ENCODE results near the gene DHX8.

The DHX8 gene

DNA sequence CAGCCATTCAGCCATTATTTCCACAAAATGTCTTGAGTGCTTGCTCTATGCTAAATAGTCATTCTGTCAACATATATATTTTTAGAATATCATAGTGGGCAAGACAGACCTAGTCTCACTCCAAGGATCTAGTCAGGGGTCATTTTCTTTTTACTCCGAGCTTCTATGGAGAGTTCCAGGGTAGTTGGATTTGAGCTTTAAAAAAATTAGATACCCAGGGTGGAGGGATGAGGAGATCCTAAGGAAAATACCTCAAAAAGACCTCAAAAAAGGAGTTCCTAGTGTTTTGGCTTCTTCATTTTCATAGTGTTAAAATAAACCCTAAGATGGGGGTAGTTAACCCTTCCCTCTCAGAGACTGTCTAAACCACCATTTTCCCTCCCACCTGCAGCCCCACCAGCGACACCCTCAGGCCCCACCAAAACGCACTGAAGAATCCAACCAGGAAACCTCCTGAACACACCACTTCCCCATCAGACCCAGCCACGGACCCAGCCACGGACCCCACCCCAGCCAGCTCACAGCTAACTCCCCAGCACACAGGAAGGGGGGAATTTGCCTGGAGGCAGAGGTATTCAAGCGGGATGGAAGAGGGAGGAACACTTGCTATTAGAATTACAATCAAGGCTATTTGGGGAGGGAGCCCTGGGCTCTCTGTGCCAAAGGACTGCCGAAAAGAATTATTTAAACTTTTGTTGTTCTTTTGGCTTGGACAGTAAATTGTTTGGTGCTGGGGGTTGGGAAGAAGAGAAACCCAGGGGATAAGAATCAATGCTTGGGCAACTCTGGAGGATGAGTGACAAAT lies 60.2 kb downstream of the DHX8 start:
- no peak for DNase-seq (ENCODE audit: low read depth, low spot score)
- H3K27ac ChIP-seq, result peak overlapping the region; percentile 87

DNA sequence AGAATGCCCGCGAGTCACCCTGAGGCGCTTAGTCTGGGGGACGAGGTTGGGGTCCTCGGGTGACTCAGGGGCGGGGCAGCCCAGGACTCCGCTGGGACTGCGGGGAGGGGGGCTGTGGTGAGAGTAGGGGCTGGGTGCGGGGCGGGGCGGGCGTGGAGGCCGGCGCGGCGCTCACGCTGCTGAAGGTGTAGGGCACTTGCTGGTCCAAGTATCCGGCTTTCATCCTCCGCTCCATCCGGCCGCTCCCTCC lies 61.5 kb downstream of the DHX8 start:
- peak overlapping the region; percentile 87 for H3K27ac ChIP-seq
- DNase-seq (ENCODE audit: low read depth, low spot score), result no peak

DNA sequence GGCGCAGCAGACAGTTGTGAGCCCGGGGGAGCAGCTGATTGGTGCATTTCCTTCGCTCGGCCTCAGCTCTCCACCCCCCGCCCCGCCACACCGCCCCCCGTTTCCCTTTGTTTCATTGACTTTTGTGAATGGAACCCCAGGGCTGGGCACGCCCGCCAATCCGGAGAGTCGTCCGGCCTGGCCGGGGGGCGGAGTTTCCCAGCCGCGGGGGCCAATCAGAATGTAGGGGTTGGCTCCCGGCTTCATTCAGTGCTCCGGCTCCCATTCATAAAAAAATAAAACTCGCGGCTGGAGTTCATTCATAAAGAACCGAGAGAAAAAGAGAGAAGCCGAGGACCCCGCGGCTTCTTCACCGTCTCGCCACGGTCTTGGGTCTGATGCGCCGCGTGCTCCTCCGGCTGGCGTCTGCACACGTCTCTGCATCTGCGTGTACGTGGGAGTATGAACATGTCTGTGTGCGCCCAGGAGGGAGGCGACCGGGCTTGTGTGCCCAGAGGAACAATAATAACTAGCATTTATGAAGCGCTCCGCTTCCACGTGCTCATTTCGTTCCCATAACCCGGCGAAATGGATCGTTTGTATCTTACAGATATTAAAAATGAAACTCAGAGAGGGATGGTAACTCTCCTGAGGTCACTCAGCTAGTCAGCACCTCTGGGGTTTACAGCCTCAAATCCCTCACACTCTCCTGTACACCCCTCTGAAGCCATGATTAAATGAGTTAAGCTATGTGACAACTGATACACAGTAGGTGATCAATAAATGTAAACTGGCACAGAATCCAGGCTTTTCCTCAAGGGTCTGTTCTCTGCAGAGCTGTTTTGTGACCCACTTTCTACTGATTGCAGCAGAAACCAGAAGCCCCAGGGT lies 62.8 kb downstream of the DHX8 start, which contains the start of gene ETV4:
Gene ETV4, minus strand, starts transcription at position 22 of the 870 bp plus-strand sequence. CDS start 723 bp downstream, outside the sequence.
- peak within 1 kb of the TSS; percentile 87 for H3K27ac ChIP-seq
- DNase-seq (ENCODE audit: low read depth, low spot score), result no peak

DNA sequence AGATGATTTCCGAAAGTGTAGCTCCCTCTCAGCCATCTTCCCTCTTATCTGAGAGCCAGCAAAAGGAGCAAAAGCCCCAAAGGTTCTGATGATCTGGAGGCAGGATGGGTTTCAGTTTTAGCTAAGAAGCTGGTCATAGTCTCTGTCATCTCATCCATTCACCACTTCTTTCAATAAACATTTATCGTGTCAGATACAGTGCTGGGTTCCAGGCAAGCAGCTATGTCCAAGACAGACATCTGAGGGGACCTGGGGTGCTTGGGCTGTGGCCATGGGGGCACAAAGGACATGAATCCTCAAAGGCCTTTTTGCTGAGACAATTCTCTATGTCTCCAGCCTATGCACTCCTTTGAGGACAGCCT lies 63.4 kb downstream of the DHX8 start:
- H3K27ac ChIP-seq, result peak overlapping the region; percentile 87
- no peak for DNase-seq (ENCODE audit: low read depth, low spot score)

DNA sequence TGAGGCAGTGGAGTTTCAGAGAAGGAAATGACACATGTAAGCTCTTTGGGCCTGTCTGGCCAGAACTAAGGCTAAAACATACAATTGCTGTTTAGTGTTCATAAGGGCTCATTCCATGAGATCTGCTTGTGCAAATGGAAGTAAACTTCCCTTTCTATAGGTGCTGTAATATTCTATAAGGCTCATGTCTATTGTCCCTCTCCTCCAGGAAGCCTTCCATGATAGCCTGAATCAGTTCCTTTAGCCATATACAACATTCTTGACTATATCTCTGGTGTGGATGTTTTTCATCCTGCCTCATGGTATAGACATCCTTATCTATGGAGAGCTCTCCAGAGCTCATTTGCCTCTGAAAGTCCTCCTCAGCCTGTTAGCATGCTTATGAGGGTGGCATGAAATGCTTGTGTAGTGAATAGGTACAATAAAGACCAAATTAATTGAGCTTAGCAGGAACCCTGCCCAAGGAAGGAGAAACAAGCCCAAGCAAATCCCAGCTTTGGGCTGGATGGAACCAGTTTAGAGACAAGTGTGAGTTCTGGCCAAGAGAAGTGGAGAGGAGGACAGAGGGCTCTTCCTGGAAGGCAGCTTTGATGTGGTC lies 64.0 kb downstream of the DHX8 start:
- H3K27ac ChIP-seq, result peak overlapping the region; percentile 87
- DNase-seq (ENCODE audit: low read depth, low spot score), result no peak

DNA sequence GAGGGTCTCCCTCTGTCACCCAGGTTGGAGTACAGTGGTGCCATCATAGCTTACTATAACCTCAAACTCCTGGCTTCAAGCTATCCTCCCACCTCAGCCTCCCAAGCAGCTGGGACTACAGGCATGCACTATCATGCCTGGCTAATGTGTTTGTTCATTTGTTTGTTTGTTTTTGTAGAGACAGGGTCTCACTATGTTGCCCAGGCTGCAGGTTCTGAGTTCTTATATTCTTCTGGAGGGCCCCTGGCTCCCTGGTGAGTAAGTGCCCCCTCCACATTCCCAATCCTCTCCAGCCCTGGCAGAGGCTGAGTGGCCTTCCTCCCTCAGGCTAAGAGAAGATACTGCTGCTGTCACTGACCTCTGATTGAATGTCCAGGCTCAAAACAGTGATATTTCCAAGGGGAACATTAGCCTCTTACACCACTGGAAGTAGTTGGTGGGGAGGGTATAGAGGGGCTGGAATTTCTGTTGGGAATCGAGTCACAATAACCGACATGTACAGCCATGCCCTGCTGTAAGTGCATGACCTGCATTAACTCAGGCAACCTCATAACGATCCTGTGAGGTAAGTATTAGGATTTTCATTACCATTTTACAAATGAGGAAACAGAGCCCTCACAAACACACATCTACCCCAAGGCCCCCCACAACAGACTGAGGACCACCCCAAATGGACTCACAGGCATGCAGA lies 65.1 kb downstream of the DHX8 start:
- DNase-seq (ENCODE audit: low read depth, low spot score), result no peak
- peak overlapping the region; percentile 87 for H3K27ac ChIP-seq

DNA sequence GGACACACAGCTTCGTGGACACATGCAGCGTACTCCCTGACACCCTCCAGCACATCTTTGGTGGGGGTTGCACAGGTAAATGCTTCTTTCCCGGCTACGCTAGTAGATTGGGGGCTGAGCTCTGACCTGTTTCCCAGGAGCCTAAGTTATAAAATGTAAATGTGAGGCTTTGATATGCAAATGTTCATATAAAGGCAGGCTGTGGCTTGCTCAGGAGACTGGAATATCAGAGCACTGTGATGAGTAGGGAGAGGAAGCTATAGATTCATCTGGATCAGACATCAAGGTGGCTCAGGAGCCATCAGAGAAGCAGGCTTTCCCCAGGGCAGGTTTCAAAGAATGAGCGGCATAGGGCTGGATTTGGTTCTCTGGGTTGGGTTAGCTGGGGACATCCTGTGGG lies 65.7 kb downstream of the DHX8 start:
- peak overlapping the region; percentile 87 for H3K27ac ChIP-seq
- no peak for DNase-seq (ENCODE audit: low read depth, low spot score)

DNA sequence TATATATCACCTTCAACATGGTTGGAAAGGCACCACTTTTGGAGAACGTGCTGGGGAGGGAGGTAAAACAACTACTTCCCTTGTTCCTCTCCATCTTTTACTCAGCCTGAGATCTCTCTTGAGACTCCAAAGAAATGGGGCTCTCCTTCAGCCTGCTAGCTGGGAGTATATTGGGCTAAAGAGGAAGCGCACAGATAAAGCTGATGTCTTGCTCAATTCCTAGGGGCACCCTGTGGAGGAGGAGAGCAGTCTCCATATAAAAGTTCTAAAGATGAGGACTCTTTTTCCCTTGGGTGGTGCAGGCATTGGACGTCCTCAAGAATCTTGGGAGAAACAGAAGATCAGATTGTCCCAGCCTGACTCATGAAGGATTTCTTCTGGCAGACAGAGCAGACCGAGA lies 67.0 kb downstream of the DHX8 start:
- DNase-seq (ENCODE audit: low read depth, low spot score), result no peak
- H3K27ac ChIP-seq, result no peak overlapping the region

DNA sequence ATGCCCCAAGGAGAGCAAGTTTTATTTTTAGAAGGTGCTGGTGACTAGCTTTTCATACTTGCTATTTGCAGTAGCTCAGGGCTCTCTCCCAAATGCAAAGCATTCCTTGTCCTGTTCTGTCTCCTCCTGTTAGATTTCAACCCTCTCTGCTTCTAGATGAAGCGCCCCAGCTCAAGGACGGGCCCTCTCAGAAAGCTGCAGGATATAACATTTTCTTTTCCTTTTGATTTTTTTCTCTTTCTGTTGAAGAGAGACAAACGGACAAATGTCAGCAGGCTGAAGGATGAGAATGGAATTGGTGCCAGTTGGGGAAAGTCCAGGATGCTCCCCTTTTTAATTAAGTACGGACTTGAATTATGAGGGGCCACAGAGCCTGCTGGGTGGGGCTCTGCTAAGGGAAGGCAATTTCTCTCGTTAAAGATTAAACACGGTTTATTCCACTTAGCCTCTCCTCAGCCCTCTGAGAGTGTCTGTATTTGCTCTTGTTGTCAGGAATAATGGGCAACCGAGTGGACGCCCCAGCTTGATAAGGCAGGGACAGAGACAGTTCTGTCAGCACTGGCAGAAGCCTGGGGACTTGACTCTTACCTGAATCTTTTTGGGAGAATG lies 68.6 kb downstream of the DHX8 start:
- no peak for DNase-seq (ENCODE audit: low read depth, low spot score)
- no peak overlapping the region for H3K27ac ChIP-seq

DNA sequence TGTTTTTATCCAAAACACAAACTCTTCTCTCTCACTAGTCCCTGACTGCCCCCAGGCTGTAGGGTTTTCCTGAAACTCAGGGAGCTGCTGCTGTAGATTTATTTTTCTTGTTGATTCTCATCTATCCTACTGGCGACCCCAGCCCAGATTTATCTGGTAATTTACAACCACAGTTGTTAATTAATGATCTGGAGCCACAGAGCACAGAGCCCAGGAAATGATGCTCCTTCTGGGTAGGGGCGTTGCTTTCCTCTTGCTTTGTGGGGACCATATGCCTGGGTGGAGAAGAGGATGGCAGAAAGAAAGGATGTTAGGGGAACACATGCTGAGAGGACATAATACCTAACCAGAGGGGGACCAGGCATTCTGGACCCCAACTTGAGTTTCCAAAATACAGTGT lies 69.8 kb downstream of the DHX8 start:
- H3K27ac ChIP-seq, result no peak overlapping the region
- no peak for DNase-seq (ENCODE audit: low read depth, low spot score)

DNA sequence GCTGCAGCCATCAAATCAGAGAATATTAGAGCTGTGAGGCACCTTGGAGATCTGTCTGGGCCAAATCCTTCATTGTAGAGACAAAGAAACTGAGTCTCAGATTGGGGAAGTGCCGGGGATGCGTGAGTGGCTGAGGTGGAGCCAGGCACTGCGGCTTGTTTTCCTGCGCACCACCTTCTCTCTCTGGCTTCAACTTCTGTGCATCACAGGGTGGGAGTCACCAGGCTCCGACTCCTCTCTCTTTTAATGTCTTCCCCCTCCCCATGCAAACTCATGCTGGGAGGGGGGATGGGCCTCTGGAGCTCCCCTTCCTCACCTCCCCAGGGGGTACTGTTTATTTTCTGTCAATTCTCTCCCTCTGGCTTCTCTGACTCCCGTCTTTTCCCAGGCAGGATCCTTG lies 71.1 kb downstream of the DHX8 start:
- no peak overlapping the region for H3K27ac ChIP-seq
- DNase-seq (ENCODE audit: low read depth, low spot score), result no peak

DNA sequence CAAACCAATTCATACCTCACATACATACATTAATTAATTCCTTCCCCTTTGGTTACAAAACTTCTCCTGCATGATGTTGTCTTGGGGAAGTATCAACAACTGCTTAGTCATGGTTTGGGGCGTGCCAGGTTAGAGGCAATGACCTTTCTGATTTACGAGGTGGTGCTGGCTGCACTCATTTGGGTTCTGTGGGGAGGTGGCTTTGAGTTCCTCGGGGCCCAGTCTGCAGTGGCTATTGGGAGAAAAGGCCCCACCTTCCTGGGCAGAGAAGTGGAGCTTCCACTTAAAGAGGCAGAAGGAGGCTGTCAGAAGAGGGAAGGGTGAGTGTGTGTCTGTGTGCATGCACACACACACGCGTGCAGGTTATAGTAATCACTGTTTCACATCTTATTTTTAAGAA lies 72.5 kb downstream of the DHX8 start:
- DNase-seq (ENCODE audit: low read depth, low spot score), result no peak
- peak overlapping the region; percentile 13 for H3K27ac ChIP-seq

DNA sequence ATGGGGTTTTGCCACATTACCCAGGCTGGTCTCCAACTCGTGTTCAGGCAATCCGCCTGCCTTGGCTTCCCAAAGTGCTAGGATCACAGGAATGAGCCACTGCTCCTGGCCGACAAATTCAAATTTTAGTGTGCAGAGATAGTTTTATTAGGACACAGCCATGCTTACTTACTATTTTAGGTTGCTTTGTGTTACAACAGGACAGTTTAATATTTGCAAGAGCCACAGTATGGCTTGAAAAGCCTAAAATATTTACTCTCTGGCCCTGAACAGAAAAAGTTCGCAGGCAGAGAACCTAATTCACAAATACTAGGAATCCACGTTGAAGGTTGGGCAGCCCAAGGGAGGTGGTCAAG lies 75.0 kb downstream of the DHX8 start:
- DNase-seq (ENCODE audit: low read depth, low spot score), result no peak
- H3K27ac ChIP-seq, result no peak overlapping the region

DNA sequence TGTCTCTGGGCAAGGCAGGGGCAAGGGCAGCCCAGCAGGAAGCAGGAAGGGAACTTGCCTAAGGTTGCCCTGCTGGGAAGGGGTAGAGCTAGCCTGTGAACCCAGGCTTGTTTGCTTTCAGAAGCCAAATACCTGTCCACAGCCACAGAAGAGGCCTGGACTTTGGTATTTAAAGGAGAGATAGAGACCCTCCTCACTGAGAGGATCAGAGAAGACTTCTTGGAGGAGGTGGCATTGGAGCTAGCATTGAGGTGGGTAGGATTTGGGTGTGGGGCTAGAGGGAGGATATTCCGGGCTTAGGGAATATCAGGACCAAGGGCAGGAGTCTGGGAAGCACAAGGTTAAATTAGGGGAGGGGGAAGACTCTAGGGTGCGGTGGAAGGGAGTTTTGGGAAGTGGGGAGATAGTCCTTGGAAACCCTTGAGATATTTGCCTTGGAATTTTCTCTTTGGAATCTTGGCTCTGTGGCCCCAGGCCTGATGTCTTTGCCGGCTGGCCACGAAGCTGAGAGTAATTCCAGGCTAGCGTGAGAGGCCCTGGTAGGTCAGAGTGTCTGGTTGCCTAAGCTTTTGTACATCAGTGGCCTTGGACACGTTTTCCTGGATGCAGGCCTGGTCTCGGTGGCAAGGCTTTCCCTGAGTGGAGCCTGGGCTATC lies 75.5 kb downstream of the DHX8 start:
- no peak for DNase-seq (ENCODE audit: low read depth, low spot score)
- H3K27ac ChIP-seq, result no peak overlapping the region

DNA sequence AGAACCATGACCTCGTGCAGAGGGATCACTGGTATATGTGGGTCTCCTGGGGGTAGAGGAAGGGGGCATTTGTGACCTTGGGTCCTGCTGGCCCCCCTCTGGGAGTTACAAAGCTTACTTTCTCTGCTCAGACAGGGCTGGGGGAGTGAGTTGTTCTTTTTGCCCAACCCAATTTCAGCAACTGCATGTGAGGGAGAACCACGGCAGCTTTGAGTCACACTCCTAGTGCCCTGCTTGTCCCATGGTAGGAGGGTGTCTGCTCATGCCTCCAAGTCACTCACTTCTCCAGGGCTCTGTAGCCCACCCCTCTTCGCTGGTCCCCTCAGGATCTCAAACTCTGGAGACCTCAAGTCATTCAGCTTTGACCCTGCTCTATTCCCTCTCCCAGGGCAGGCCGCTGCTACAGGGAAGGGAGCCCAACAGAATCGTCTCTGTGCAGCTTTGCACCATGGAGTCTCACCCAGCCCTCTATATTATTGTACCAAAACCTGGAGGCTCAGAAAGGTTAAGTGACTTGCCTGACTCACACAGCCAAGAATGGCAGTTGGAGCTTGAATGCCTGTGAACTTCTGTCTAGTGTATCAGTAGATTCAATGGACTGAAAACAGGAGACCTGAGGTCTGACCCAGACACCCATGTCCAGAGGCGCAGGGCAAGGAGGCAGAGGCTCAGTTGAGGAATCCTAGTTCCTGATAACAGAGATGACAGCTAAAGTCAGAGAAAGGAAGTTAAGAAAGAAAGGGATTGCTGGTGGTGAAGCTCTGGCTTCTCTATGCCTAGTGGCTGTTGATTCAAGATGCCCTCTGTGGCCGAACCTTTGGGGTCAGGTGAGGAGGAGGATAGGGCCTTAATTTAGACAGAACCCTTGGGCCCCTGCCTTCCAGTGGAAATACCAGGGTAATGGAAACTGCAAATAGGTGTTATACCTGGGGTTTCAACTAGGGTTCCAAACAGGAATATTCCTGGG lies 77.0 kb downstream of the DHX8 start:
- no peak for DNase-seq (ENCODE audit: low read depth, low spot score)
- H3K27ac ChIP-seq, result no peak overlapping the region

DNA sequence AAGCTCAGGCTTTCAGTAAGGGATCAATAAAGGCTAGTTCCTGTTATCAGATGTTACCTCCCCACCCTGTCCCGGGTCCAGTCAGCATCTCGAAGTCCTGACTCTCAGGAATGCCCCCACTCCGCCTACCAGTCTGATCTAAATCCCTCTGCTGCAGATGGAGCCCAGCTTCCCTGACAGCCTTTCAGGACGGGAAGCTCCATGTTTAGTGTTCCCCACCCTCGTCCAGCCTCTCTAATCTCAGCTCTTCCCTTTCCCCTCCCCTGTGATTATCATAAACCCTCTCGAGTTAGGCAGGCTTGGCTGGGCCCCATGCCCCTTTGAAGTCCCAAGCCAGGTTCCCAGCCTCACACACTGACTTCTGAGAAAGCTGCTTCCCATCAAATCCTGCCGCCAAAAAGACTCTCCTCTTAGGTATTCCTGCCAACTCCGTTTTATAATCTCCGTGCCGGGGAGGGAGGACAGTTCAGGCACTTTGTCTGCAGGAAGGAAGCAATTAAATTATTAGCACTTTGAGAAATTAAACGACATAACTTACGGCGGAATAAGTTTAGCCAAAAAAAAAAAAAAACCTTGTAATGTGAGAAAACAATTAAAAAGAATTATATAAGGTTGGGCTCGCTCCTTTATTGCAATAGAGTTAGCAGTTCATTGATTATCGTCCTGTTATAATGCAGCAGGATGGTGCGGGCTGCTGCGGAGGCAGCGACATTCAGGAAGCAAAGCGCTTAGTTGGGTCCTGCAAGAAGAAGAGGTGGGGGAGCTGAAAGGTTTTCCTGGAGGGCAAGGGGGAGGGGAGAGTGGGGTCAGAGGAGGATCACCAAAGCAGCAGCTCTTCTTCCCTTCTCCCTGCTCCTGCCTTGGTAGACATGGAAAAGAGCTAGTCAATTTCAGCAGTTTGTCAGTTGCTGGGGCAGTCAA lies 79.2 kb downstream of the DHX8 start:
- no peak for DNase-seq (ENCODE audit: low read depth, low spot score)

DNA sequence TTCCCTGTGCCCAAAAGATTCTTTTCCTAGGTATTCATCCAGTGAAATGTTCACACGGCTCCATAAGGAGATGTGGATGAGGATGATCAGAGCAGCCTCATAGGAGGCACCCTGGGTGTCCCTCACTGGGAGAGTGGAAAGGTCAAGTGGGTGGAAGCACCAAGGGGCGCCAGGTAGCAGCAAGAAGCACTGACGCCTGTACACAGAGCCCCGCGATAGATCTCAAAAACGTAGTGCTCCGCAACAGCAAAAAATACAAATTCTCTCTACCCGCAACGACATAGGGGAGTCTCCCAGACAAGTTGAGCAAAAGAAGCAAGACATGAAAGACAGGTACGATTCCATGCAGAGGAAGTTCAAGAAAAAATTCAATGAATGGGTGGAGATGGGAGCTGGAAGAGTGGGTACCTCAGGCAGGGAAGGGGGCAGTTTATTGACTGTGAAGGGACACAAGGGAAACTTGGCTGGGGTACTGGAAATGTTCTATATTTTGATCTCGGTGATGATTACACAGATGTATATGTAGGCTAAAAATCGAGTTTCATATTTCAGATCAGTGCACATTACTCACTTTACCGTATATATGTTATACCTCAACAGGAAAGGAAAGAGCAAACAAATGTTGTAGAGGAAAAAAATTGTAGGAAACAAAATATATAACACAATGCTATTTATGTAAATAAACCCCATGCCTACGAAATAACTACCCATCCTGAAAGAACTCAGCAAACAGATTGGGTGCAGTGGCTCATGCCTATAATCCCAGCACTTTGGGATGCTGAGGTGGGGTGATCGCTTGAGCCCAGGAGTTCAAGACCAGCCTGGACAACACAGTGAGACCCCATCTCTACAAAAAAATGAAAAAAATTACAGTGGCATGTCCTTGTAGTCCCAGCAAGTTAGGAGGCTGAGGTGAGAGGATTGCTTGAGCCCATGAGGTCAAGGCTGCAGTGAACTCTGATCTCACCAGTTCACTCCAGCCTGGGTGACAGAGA lies 80.1 kb downstream of the DHX8 start:
- no peak for DNase-seq (ENCODE audit: low read depth, low spot score)
- H3K27ac ChIP-seq, result no peak overlapping the region

More for the DNA sequence above, 79.2 kb downstream of the DHX8 start:
- no peak overlapping the region for H3K27ac ChIP-seq
